Fibroblast of lung (primary cell): ENCODE measurements around the gene ZFYVE28.

ENCODE experiments used
- EZH2 ChIP-seq: IDR thresholded peaks from 2 replicates; pipeline ENCODE4 v1.5.1; 2012; ENCODE audit warnings: low read length, control low read depth, mild to moderate bottlenecking; ENCODE audit errors: missing control alignments
- TF ChIP-seq, protein P1 (sequence below), 2 donors: IDR thresholded peaks in 1 of 2; conservative IDR thresholded peaks in 1 of 2; 1 replicate in 1 of 2; 2 replicates in 1 of 2; pipeline ENCODE4 v1.5.1; 2011 to 2012; ENCODE audit warnings: low read length in 2 of 2, control low read depth in 1 of 2, inconsistent platforms in 1 of 2, low read depth in 1 of 2, mild to moderate bottlenecking in 1 of 2

DNA sequence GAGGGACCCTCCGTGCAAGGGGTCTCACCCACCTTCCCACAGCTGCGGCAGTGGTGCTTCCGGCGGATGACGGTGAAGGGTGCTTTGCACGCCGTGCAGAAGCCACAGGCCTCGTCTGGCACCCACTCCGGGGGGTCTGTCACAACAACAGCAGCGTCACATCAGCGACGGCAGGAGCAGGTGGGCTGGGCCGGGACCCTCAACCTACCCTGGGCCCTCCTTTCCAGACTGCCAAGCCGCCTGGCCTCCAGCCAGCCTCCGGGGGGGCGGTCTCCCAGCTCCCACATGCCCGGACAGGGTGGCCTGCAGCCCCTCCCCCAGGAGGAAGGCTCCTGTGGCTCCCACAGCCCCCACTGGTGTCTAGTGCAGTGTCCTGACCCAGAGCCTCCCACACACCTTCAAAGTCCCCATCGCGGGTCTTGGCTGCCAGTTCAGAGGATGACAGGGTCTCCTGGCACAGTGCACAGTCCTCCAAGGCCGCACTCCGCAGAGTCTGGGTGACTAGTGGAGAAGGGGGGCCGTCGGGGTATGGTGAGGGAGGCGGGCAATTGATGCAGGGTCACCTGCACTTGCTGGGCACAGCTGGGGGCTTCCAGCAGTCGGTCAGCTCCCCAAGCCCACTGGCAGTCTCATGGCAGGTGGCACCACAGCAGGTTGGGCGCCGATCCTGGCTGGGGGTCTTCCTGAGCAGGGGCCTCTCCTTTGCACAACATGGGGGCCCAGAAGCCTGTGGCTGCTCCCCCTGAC, 147.0 kb downstream of the ZFYVE28 start:
- TF ChIP-seq EZH2, result no peak
- TF ChIP-seq, protein P1, sequence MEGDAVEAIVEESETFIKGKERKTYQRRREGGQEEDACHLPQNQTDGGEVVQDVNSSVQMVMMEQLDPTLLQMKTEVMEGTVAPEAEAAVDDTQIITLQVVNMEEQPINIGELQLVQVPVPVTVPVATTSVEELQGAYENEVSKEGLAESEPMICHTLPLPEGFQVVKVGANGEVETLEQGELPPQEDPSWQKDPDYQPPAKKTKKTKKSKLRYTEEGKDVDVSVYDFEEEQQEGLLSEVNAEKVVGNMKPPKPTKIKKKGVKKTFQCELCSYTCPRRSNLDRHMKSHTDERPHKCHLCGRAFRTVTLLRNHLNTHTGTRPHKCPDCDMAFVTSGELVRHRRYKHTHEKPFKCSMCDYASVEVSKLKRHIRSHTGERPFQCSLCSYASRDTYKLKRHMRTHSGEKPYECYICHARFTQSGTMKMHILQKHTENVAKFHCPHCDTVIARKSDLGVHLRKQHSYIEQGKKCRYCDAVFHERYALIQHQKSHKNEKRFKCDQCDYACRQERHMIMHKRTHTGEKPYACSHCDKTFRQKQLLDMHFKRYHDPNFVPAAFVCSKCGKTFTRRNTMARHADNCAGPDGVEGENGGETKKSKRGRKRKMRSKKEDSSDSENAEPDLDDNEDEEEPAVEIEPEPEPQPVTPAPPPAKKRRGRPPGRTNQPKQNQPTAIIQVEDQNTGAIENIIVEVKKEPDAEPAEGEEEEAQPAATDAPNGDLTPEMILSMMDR (conservative IDR thresholded peaks at IDR 0.05 in 1 of 2, IDR thresholded peaks at IDR 0.05 in 1 of 2; ENCODE audit: low read depth in 1 of 2, low read length in 2 of 2), result no peak
